Measurements from ENCODE around the gene HM13.
A peak's percentile ranks its signal among the peaks of the same experiment; 100 is the strongest.
"Not testable (repeated sequence)": the region's sequence is repeated elsewhere in the genome, so short reads cannot be mapped to it uniquely, and the experiment has no call there.

The HM13 gene

GRCh38 chr20:31502884-31503673, 11.2 kb upstream of the HM13 start:
- DNase-seq: peak; percentile 63

- no peak for DNase-seq
These were observed 8.3 kb upstream of the HM13 start for GRCh38 chr20:31505903-31506302.

GRCh38 chr20:31508517-31509244, 5.6 kb upstream of the HM13 start:
- no peak for DNase-seq

- DNase-seq: no peak
These were observed 981 bp downstream of the HM13 start for GRCh38 chr20:31515072-31515774.

- DNase-seq: no peak
These were observed 1.5 kb downstream of the HM13 start for GRCh38 chr20:31515775-31516107.

GRCh38 chr20:31516166-31516565, 1.9 kb downstream of the HM13 start:
- no peak for DNase-seq

GRCh38 chr20:31516651-31517050, 2.4 kb downstream of the HM13 start:
- DNase-seq: no peak

- DNase-seq: no peak
These were observed 3.1 kb downstream of the HM13 start for GRCh38 chr20:31517373-31517772.

GRCh38 chr20:31521267-31521666, 7.0 kb downstream of the HM13 start:
- not testable (repeated sequence) for DNase-seq

GRCh38 chr20:31522731-31523130, 8.5 kb downstream of the HM13 start:
- DNase-seq: no peak

GRCh38 chr20:31523361-31524283, 9.4 kb downstream of the HM13 start:
- no peak for DNase-seq

GRCh38 chr20:31527266-31527665, 13.0 kb downstream of the HM13 start:
- DNase-seq: no peak

- no peak for DNase-seq
These were observed 21.1 kb downstream of the HM13 start for GRCh38 chr20:31535298-31535697.

- DNase-seq: no peak
These were observed 22.3 kb downstream of the HM13 start for GRCh38 chr20:31536575-31536974.

GRCh38 chr20:31537116-31537871, 23.1 kb downstream of the HM13 start:
- DNase-seq: no peak

- no peak for DNase-seq
These were observed 23.6 kb downstream of the HM13 start for GRCh38 chr20:31537890-31538289.

GRCh38 chr20:31538326-31538725, 24.1 kb downstream of the HM13 start:
- DNase-seq: no peak

GRCh38 chr20:31539636-31540035, 25.4 kb downstream of the HM13 start:
- not testable (repeated sequence) for DNase-seq

GRCh38 chr20:31540406-31540805, 26.2 kb downstream of the HM13 start:
- no peak for DNase-seq

- no peak for DNase-seq
These were observed 28.1 kb downstream of the HM13 start for GRCh38 chr20:31542201-31542842.

GRCh38 chr20:31542963-31543362, 28.7 kb downstream of the HM13 start:
- no peak for DNase-seq
